ENCODE data around the gene EXOC3L1.

The EXOC3L1 gene

DNA sequence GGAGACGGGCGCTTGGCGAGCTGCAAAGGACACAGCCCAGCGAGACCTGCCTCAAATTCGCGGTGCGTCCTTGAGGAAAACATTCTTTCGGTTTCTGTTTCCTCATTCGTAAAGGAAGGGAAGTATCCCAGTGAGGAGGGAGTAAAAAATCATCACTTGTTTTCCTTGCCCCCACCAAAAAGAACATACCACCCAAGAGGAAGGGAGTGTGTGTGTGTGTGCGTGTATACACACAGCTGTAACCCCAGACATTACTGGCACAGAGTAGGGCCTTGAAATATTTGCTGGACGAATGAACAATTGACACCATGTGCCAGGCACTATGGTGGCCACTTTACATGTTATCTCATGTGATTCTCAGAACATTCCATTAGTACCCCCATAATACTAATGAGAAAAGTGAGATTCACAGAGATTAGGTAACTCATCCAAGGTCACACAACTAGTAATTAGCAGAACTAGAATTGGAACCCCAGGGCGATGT, 4.2 kb downstream of the EXOC3L1 start:
- Histone ChIP-seq H3K4me3 (ENCODE audit: low read length in 2 of 2) (no peak overlapping the region), H3K9ac (ENCODE audit: low read depth, low read length, poor library complexity) (no peak overlapping the region), H3K4me2 (ENCODE audit: insufficient read depth, low read length, poor library complexity, severe bottlenecking) (no peak overlapping the region), H3K18ac (ENCODE audit: low read length) (no peak overlapping the region), H3K14ac (ENCODE audit: low read length) (no peak overlapping the region), H3K36me3 (replicated peaks in 1 of 2; ENCODE audit: control insufficient read depth in 2 of 2, insufficient read depth in 2 of 2, low read length in 2 of 2) (peaks cover 0 to 3% of the 10 kb centered on the region in 2 donors), H2AFZ (ENCODE audit: low read length) (no peak overlapping the region), H3K4me1 (ENCODE audit: control insufficient read depth in 2 of 2, insufficient read depth in 1 of 2, low read depth in 1 of 2, low read length in 2 of 2) (peaks cover 16 to 17% of the 10 kb centered on the region in 2 donors), H3K9me3 (replicated peaks in 1 of 2; ENCODE audit: control insufficient read depth in 2 of 2, insufficient read depth in 1 of 2, low read depth in 1 of 2, low read length in 2 of 2) (no peaks in the 10 kb centered on the region), H3K27ac (replicated peaks; ENCODE audit: low read length) (no peak overlapping the region), H3K23ac (ENCODE audit: low read depth, low read length, poor library complexity) (no peak overlapping the region), H3K79me1 (ENCODE audit: low read depth, low read length) (peaks cover 7% of the 10 kb centered on the region), H2BK120ac (ENCODE audit: low read depth, low read length) (no peak overlapping the region), H4K91ac (ENCODE audit: low read depth, low read length, poor library complexity) (no peak overlapping the region), H3K27me3 (ENCODE audit: control insufficient read depth in 3 of 3, insufficient read depth in 3 of 3, low read depth in 1 of 3, low read length in 3 of 3) (peaks cover 5 to 30% (median 8%) of the 10 kb centered on the region in 3 experiments), H3K4ac (ENCODE audit: low read length) (no peak overlapping the region), H2BK12ac (ENCODE audit: low read length) (no peak overlapping the region), H4K8ac (ENCODE audit: low read depth, low read length) (no peak overlapping the region), H2AK5ac (ENCODE audit: low read depth, low read length) (no peak overlapping the region), H2BK15ac (ENCODE audit: low read length) (no peak overlapping the region), H2BK5ac (ENCODE audit: low read length) (no peak overlapping the region)
- WGBS, 2 donors (ENCODE audit: extremely low coverage in 2 of 2, insufficient read length in 2 of 2, insufficient replicate concordance in 1 of 2), result no CpG with 5 or more reads among the region's 12 CpGs
- no peak for DNase-seq (ENCODE audit: low spot score)

DNA sequence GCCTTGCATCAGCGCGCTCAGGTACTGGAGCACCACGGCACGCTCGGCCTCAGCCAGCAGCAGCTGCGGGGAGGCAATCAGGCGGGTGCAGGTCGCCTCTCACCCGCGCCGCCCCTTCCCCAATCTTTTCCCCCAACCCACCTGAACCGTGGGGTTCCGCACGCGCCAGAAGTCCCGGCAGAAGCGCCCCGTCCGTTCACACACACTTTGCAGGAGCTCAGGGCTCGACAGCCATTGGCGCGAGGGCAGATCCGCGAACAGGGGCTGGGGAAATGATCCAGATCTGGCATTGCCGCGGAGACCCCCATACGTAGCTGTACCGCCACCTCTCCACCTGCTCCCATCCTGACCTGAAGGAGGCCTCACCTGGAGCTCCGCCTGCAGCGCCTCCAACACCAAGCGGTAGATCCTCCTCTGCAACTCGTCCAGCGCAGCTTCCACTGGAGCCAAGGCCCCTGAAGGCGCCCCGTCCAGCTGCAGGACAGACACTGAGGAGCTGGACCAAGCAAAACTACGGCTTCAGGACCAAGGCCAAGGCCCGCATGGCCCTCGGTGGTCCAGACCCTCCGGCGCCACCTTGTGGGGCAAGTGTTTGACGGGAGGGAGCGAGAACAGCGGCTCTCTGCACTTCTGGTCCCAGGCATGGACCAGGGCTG, 4.8 kb downstream of the EXOC3L1 start:
- Histone ChIP-seq H3K23ac (ENCODE audit: low read depth, low read length, poor library complexity) (peak overlapping the region; percentile 98), H2BK120ac (ENCODE audit: low read depth, low read length) (no peak overlapping the region), H3K9ac (ENCODE audit: low read depth, low read length, poor library complexity) (no peak overlapping the region), H3K14ac (ENCODE audit: low read length) (peak overlapping the region; percentile 38), H2BK15ac (ENCODE audit: low read length) (no peak overlapping the region), H3K79me1 (ENCODE audit: low read depth, low read length) (peaks cover 7% of the 10 kb centered on the region), H4K8ac (ENCODE audit: low read depth, low read length) (no peak overlapping the region), H3K4me3 (ENCODE audit: low read length in 2 of 2) (peak overlapping the region in 1 of 2 donors; percentile 54), H3K4me1 (ENCODE audit: control insufficient read depth in 2 of 2, insufficient read depth in 1 of 2, low read depth in 1 of 2, low read length in 2 of 2) (peaks cover 12 to 17% of the 10 kb centered on the region in 2 donors), H4K91ac (ENCODE audit: low read depth, low read length, poor library complexity) (no peak overlapping the region), H3K4me2 (ENCODE audit: insufficient read depth, low read length, poor library complexity, severe bottlenecking) (peak overlapping the region; percentile 11), H2AK5ac (ENCODE audit: low read depth, low read length) (peak overlapping the region; percentile 52), H2AFZ (ENCODE audit: low read length) (no peak overlapping the region), H3K36me3 (replicated peaks in 1 of 2; ENCODE audit: control insufficient read depth in 2 of 2, insufficient read depth in 2 of 2, low read length in 2 of 2) (peaks cover 0 to 5% of the 10 kb centered on the region in 2 donors), H2BK5ac (ENCODE audit: low read length) (peak overlapping the region; percentile 82), H3K9me3 (replicated peaks in 1 of 2; ENCODE audit: control insufficient read depth in 2 of 2, insufficient read depth in 1 of 2, low read depth in 1 of 2, low read length in 2 of 2) (no peaks in the 10 kb centered on the region), H2BK12ac (ENCODE audit: low read length) (no peak overlapping the region), H3K4ac (ENCODE audit: low read length) (no peak overlapping the region), H3K27me3 (ENCODE audit: control insufficient read depth in 3 of 3, insufficient read depth in 3 of 3, low read depth in 1 of 3, low read length in 3 of 3) (peaks cover 5 to 30% (median 8%) of the 10 kb centered on the region in 3 experiments), H3K27ac (replicated peaks; ENCODE audit: low read length) (no peak overlapping the region), H3K18ac (ENCODE audit: low read length) (peak overlapping the region; percentile 57)
- DNase-seq (ENCODE audit: low spot score), result peak; percentile 81
- no CpG with 5 or more reads among the region's 43 CpGs for whole genome bisulfite sequencing, 2 donors (ENCODE audit: extremely low coverage in 2 of 2, insufficient read length in 2 of 2, insufficient replicate concordance in 1 of 2)

DNA sequence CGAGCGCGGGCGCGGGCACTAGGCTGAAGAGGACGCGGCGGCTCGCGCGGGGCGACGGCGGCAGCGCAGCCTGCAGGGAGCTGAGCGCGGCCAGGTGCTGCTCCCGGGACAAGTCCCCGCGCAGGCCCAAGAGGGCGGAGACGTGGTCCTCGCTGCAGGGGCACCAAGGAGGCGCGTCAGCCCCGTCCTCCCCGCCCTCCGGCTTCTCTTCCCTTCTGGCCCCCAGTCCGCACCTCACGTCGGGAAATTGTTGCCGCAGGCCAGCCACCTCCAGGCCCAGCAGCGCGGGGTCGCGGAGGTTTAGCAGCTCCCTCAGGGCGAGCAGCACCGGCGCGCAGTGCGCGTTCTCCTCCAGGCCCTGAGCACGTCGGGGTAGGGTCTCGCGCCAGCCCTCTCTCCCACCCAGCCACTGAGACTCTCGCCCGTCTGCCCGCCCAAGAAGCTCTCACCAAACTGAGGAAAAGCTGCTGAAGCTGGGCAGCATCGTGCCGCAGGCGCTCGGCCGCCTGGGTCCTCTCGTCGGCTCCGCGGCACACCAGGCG, 5.4 kb downstream of the EXOC3L1 start:
- peaks cover 9 to 17% of the 10 kb centered on the region in 2 donors for H3K4me1 ChIP-seq (ENCODE audit: control insufficient read depth in 2 of 2, insufficient read depth in 1 of 2, low read depth in 1 of 2, low read length in 2 of 2)
- H2BK5ac ChIP-seq (ENCODE audit: low read length), result peak overlapping the region; percentile 53
- H2AK5ac ChIP-seq (ENCODE audit: low read depth, low read length), result peak overlapping the region; percentile 37
- H3K9me3 ChIP-seq (replicated peaks in 1 of 2; ENCODE audit: control insufficient read depth in 2 of 2, insufficient read depth in 1 of 2, low read depth in 1 of 2, low read length in 2 of 2), result no peaks in the 10 kb centered on the region
- peaks cover 0 to 11% of the 10 kb centered on the region in 2 donors for H3K36me3 ChIP-seq (replicated peaks in 1 of 2; ENCODE audit: control insufficient read depth in 2 of 2, insufficient read depth in 2 of 2, low read length in 2 of 2)
- peak overlapping the region; percentile 70 for H3K9ac ChIP-seq (ENCODE audit: low read depth, low read length, poor library complexity)
- peak overlapping the region; percentile 54 to 90 for H3K4me3 ChIP-seq (ENCODE audit: low read length in 2 of 2)
- peaks cover 7% of the 10 kb centered on the region for H3K79me1 ChIP-seq (ENCODE audit: low read depth, low read length)
- H3K23ac ChIP-seq (ENCODE audit: low read depth, low read length, poor library complexity), result peak overlapping the region; percentile 98
- peak overlapping the region; percentile 38 for H3K14ac ChIP-seq (ENCODE audit: low read length)
- H4K91ac ChIP-seq (ENCODE audit: low read depth, low read length, poor library complexity), result peak overlapping the region; percentile 30
- H3K4ac ChIP-seq (ENCODE audit: low read length), result no peak overlapping the region
- no peak overlapping the region for H4K8ac ChIP-seq (ENCODE audit: low read depth, low read length)
- peak overlapping the region; percentile 58 for H2BK15ac ChIP-seq (ENCODE audit: low read length)
- peak overlapping the region; percentile 96 for H2AFZ ChIP-seq (ENCODE audit: low read length)
- peak overlapping the region; percentile 91 for H3K4me2 ChIP-seq (ENCODE audit: insufficient read depth, low read length, poor library complexity, severe bottlenecking)
- no peak overlapping the region for H2BK12ac ChIP-seq (ENCODE audit: low read length)
- no peak for DNase-seq (ENCODE audit: low spot score)
- H3K18ac ChIP-seq (ENCODE audit: low read length), result peak overlapping the region; percentile 89
- no peak overlapping the region for H3K27ac ChIP-seq (replicated peaks; ENCODE audit: low read length)
- no CpG with 5 or more reads among the region's 59 CpGs for WGBS, 2 donors (ENCODE audit: extremely low coverage in 2 of 2, insufficient read length in 2 of 2, insufficient replicate concordance in 1 of 2)
- H3K27me3 ChIP-seq (ENCODE audit: control insufficient read depth in 3 of 3, insufficient read depth in 3 of 3, low read depth in 1 of 3, low read length in 3 of 3), result peaks cover 5 to 33% (median 8%) of the 10 kb centered on the region in 3 experiments
- H2BK120ac ChIP-seq (ENCODE audit: low read depth, low read length), result no peak overlapping the region

Measured in neuronal stem cell (in vitro differentiated cells).